GM18505 (cell line): ENCODE data around the gene SLX4IP.
"Not testable (repeated sequence)": the region's sequence is repeated elsewhere in the genome, so short reads cannot be mapped to it uniquely, and the experiment has no call there.

Source experiments
- ATAC-seq: cut with Tn5 transposase; IDR thresholded peaks from one replicate; pipeline ENCODE4 v1.9.1; 2021; ENCODE audit not compliant: unreplicated experiment
- POLR2A ChIP-seq: IDR thresholded peaks from 4 replicates; pipeline ENCODE4 v1.6.1; 2011; ENCODE audit warnings: borderline replicate concordance; ENCODE audit not compliant: insufficient read depth, insufficient read length; ENCODE audit errors: extremely low read depth

SLX4IP gene

DNA sequence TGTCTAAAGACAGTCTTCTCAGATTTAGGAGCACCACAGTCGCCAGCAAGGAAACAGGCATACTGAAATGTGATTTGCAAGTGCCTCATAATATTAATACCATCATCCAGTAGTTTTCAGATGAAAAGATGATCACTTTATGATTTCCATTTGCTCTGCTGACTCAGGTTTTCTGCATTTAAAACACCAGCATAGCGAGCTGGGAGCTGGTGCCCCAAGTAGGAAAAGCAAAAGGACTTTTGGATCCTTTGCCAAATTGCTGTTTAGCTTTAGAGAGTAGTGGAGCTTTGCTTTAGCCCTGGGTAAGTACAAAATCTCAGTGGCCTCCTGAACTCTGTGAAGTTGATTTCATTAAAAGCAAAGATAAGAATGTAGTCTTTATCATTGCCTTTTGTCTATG, 160.2 kb downstream of the SLX4IP start:
- no peak for TF ChIP-seq POLR2A
- no peak for ATAC-seq

DNA sequence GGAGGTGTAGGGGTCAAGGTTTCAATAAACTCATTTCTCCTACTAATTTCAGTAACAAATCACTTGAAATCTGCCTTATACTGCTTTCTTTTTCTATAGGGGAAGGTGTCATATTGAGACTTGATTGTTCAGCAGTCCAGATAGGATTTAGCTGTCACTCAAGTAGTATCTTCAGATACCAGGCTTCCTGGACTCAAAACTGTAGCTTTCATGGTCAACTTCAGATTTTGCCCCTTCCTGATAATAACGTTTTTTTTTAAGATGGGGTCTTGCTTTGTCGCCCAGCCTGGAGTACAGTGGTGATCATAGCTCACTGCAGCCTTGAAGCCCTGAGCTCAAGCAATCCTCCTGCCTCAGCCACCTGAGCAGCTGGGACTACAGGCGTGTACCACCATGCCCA, 160.9 kb downstream of the SLX4IP start:
- no peak for TF ChIP-seq POLR2A
- no peak for ATAC-seq

GRCh38 chr20:10596710-10597121, 161.6 kb downstream of the SLX4IP start:
- ATAC-seq: no peak
- no peak for TF ChIP-seq POLR2A

DNA sequence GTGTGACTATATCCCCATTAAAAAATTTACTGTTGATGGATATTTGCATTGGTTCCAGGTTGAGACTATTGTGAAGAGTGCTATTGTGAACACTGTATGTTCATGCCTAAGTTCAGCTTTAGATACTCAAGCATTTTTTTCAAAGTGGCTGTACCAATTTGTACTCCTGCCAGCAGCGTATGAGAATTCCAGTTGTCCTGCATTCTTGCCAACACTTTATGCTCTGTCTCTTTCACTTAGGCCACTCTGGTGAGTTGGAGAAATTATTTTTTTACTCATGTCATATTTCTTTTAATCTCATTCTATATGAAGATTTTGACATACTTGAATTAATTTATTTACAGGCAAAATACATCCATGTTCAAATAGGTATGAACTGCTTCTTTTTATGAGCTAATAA, 162.5 kb downstream of the SLX4IP start:
- no peak for TF ChIP-seq POLR2A
- ATAC-seq: no peak

DNA sequence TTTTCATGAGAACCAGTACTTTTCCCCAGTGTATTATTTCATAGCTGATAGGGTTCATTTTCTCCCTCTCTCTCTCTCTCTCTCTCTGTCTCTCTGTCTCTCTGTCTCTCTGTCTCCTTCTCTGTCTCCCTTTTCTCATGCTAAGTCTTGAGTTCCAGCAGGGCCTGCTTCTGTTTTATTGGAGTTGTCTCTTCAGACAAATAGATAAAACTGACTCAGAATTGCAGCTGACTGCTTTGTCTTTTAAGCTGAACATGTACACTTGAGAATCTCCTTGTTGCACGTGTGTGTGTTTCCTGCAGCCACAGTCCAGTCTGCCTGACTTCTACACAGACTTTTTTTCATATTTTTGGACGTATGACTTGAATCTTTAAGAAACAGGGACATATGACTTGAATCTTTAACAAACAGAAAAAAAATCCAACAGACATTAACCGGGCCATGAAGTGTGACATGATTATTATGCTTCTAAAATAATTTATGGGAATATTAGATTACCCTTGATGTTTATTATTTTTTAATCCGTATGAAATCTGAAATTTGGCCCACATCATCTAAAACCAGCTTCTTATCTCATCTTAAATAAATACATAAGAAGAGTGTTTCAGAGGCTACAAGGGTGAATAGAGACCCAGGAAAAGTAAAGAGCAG, 167.2 kb downstream of the SLX4IP start:
- TF ChIP-seq POLR2A: no peak
- ATAC-seq: no peak

DNA sequence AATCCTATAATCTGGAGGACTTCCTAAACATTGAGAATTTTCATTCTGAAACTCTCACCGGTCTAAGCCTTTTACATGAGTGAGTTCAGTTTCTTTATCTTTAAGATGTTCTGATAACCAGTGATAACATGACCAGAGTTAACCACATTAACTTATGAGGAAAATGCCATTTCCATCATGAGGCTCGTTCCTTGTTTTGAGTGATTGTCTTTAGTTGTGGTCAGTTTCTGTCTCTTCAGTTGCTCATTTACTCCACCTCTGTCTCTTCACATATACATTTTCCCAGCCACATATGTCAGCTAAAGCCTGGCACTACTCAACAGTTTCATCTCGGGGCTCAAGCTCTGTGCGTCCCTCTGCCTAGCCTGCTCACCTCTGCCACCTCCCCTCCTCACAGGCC, 168.3 kb downstream of the SLX4IP start:
- no peak for TF ChIP-seq POLR2A
- ATAC-seq: no peak

DNA sequence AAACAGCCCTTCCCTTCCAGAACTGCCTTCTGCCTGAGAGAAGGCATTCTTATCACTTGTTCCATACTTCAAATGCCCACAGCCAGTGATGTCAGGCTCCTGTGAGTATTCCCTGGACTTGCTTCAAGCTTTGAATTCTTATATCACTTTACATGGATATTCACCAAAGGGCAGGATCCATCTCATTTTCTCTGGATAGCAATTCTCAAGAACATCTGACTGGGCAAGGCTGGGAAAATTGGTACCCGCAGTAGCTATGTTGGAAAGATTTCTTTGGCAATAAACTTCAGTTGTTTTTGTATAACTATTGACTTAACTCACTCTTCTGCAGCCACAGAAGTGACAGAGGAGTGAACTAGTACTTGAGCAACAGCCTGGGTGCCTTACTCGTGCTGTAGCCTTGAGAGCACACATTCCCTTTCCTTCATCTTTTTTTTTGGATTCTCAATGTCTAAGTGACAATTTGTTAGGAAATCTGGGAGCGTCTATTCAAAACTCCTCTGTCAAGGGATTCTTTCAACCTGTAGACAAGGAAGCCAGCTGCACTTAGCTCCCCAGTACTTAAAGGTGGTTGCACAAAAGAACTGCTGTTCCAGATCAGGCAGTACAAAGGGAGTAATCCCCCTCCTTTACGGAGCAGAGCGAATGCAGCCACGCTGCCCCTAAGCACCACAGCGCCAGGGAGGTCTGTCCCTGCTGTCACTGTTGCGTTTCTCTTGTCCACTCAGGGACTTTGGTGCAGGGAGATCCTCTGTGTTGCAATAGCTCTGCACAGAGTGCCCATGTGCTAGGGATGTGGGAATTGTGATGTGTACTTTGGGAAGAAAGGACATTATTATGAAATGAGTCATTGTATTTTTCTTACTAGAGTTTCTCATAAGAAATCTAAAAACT, 169.1 kb downstream of the SLX4IP start:
- no peak for TF ChIP-seq POLR2A
- ATAC-seq: no peak

DNA sequence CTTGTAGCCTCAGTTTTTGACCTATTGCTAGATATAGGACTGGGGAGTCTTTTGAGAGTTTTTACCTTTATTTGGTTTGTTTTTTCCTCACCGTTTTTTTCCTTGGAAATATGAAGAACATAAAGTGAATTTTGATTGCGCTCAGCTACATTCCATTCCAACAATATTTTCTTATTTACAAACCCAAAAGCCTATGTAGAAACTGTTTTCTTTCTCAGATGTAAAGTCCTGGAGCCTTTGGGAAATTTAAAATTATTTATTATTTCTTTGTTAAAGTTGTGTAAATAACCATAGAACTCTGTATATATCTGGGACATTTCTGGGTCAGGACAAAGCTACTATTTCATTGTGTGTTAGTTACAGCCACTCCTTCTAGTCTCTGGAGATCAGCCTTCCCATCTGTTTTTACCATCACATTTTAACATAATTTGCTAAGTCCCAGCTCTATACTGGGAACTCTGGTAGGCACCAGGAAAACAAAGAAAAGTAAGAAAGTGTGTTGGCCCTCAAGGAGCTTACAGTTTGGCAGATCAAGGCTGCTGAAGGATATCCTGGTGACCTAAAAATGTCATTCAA, 169.8 kb downstream of the SLX4IP start:
- TF ChIP-seq POLR2A: no peak
- no peak for ATAC-seq

DNA sequence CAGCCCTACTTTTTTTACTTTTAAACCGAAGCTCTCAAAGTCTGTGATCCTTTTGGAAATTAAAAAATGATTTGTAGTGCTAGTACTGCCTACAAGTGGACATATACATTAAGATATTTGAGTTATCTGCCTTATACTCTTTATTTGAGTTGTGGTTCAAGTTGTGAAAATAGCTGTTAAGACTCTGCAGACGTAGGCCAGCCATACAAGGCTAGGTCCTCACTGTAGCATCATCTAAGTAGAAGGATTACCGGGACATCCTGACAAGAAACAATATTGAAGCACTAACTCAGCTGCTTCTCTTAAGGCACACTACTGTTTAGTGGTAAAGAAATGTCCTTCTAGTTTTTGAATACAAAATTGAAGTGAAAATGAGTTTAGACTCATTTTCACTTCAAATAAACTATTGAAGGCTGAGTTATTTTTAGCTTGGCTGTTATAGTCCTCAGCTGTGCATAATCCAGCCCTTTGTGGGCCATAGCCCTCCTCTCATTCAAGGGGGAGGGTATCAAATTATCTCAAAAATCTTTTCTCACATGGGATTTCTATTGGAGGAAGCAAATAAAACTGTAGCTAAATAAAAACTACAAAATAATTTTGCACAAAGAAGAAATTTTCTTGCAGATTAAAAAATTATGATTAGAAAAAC, 170.6 kb downstream of the SLX4IP start:
- ATAC-seq: no peak
- TF ChIP-seq POLR2A: no peak

GRCh38 chr20:10609276-10609675, 174.2 kb downstream of the SLX4IP start:
- no peak for ATAC-seq
- TF ChIP-seq POLR2A: no peak

DNA sequence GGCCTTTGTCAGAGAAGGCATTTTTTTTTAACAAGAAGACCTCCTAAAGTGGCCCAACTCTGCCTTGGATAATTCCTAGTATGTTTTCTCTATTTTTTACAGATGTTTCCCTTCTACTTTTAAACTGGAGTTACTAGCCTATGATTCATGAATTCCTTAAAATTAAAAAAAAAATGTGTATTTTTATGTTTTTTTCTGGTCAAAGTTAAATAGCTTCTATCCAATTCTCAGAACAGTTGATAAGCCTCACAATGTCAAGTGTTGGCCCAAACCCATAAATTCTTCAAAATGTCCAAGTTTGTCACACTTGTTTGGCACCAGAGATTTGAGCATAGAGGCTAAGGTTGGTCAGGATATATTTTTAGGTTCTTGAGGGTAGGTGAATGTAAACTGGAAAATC, 174.7 kb downstream of the SLX4IP start:
- ATAC-seq: no peak
- TF ChIP-seq POLR2A: no peak

DNA sequence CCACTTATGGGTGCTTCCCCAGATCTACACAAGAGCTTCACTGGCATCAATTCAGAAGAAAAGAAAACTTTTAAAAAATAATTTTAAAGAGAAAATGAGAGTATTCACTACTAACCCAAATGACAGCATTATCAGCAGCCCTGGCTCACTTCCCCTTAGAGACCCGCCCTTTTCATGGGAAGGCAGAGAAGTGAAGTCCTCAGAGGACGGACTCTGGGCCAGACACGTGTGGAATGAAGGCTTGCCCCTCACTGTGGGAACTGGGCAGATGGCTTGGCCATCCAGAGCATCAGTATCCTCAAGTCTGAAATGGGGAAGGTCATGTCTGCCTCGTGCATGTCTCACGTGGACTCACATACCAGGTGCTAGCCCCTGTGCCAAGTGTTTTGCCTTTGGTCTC, 175.1 kb downstream of the SLX4IP start:
- no peak for ATAC-seq
- no peak for TF ChIP-seq POLR2A

- no peak for TF ChIP-seq POLR2A
- ATAC-seq: peak; percentile 85
Measured at GRCh38 chr20:10611357-10611756, 176.3 kb downstream of the SLX4IP start.

DNA sequence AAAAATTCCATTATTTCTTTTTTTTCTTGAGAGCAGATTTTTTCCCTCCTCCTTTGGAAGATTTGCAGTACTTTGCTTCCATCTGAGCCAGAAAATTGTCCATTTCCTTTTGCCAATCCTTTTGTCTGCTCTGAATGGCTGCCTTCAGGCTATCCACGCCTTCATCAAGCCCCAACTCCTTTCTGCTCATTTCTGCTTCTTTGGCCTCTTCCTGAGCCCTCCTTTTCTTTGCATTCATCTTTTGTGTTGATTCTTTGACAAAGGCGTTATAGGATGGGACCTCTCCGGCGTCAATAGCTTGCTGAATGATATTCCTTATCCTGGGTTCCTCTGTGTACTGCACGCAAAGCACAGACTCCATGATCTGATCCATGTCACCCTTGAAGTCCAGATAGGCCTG, 178.3 kb downstream of the SLX4IP start:
- not testable (repeated sequence) for ATAC-seq
